ENCODE results near the gene CSNK2A1.

- no peak for TF ChIP-seq CTCF (IDR thresholded peaks at IDR 0.05)
- TF ChIP-seq POLR2A (IDR thresholded peaks at IDR 0.05) = no peak
Measured at GRCh38 chr20:519999-520398, 23.6 kb downstream of the CSNK2A1 start.

All from body of pancreas (tissue), 4 donors.